T-cell (primary cell): ENCODE measurements around the gene INPP4B. TPM values are rescaled to one million over a fixed set of nuclear protein-coding genes. Genes with fewer than 3 reads are reported as not detected.

Source experiments
- ATAC-seq, 4 experiments: fragments of 200-7000 bp in 3 of 4; fragments of 150-1000 bp in 1 of 4; cut with Tn5 transposase; replicated peaks in 1 of 4; 1 replicate in 3 of 4; 2 replicates in 1 of 4; pipeline ENCODE4 v1.10.0; 2021; ENCODE audit warnings: moderate library complexity in 3 of 4, mild to moderate bottlenecking in 2 of 4, moderate number of reproducible peaks in 1 of 4
- CTCF ChIA-PET, 2 donors: fragments of 300-600 bp; sonication (Branson Sonifier 250); formaldehyde crosslinking; loops; one replicate each; lab custom pipeline; 2022; ENCODE audit warnings: antibody characterized with exemption in 2 of 2; lab: Charles Lee
- POLR2A ChIA-PET, 2 donors: fragments of 300-600 bp; sonication (Branson Sonifier 250); formaldehyde crosslinking; loops; one replicate each; lab custom pipeline; 2022; ENCODE audit warnings: antibody characterized with exemption in 2 of 2; lab: Charles Lee
- DNase-seq, 35 experiments: peaks; one replicate each; pipeline versions ENCODE4 v3.0.0 to v3.0.0-alpha.2; 2013 to 2023
- H3K27ac ChIP-seq: one replicate; pipeline ENCODE4 v1.5.1; 2013; ENCODE audit warnings: low read length
- H3K27me3 ChIP-seq, 2 experiments: replicated peaks in 1 of 2; 1 replicate in 1 of 2; 2 replicates in 1 of 2; pipeline versions ENCODE4 v1.6.1 to v1.7.0; 2013; ENCODE audit warnings: low read length in 1 of 2, mixed read lengths in 1 of 2; ENCODE audit not compliant: control insufficient read depth in 2 of 2, insufficient read depth in 2 of 2; ENCODE audit errors: extremely low read depth in 1 of 2
- H3K36me3 ChIP-seq, 2 donors: 1 replicate in 1 of 2; 2 replicates in 1 of 2; pipeline versions ENCODE4 v1.6.1 to v1.7.0; 2013; ENCODE audit warnings: low read length in 1 of 2; ENCODE audit not compliant: control insufficient read depth in 2 of 2, insufficient read depth in 1 of 2; ENCODE audit errors: extremely low read depth in 1 of 2
- H3K4me1 ChIP-seq, 2 experiments: 1 replicate in 1 of 2; 2 replicates in 1 of 2; pipeline versions ENCODE4 v1.6.1 to v1.7.0; 2013; ENCODE audit warnings: low read length in 2 of 2, mixed read lengths in 1 of 2; ENCODE audit not compliant: insufficient read depth in 2 of 2, control insufficient read depth in 1 of 2; ENCODE audit errors: extremely low read depth in 1 of 2
- H3K4me3 ChIP-seq, 2 donors: 1 replicate in 1 of 2; 2 replicates in 1 of 2; pipeline versions ENCODE4 v1.5.1 to v1.7.0; 2013; ENCODE audit warnings: mild to moderate bottlenecking in 2 of 2, low read length in 1 of 2, moderate library complexity in 1 of 2; ENCODE audit not compliant: control insufficient read depth in 1 of 2; ENCODE audit errors: extremely low read depth in 1 of 2
- H3K9me3 ChIP-seq: 2 replicates; pipeline ENCODE4 v1.7.0; 2013
- H3K27ac Mint-ChIP-seq, 2 donors: one replicate each; pipeline ENCODE4 v1.8.0; 2020 to 2021; ENCODE audit warnings: mild to moderate bottlenecking in 2 of 2, mixed read lengths in 2 of 2
- H3K27me3 Mint-ChIP-seq, 2 donors: one replicate each; pipeline ENCODE4 v1.8.0; 2021 to 2022; ENCODE audit warnings: mixed read lengths in 2 of 2
- H3K36me3 Mint-ChIP-seq: one replicate; pipeline ENCODE4 v1.8.0; 2021; ENCODE audit warnings: mixed read lengths
- H3K4me1 Mint-ChIP-seq, 3 donors: one replicate each; pipeline ENCODE4 v1.8.0; 2020 to 2022; ENCODE audit warnings: mixed read lengths in 3 of 3, mild to moderate bottlenecking in 1 of 3
- H3K4me3 Mint-ChIP-seq, 3 donors: one replicate each; pipeline ENCODE4 v1.8.0; 2020 to 2022; ENCODE audit warnings: mild to moderate bottlenecking in 3 of 3, mixed read lengths in 3 of 3, moderate library complexity in 3 of 3
- H3K9me3 Mint-ChIP-seq, 3 donors: one replicate each; pipeline ENCODE4 v1.8.0; 2020 to 2022; ENCODE audit warnings: mixed read lengths in 3 of 3
- WGBS: methylation state at CpG from one replicate; pipeline ENCODE4 v1.1.5; 2013; ENCODE audit warnings: missing lambda C conversion rate; ENCODE audit not compliant: insufficient coverage; 5-methylcytosine and 5-hydroxymethylcytosine counted together
- total RNA-seq, 35 experiments: library from RNA in 6 of 35; stranded (reverse) in 6 of 35; fragments of 120-200 nt in 1 of 35; gene quantifications; one replicate each; pipeline versions ENCODE4 v1.2.1 to v1.2.4 and lab custom pipeline; 2013 to 2026

The INPP4B gene
- total RNA-seq, 5 donors from 2014 or later (not counting 1 experiment from before 2014, with no cell fraction given): 47.4 to 99.7 (median 71.3) TPM

GRCh38 chr4:142706381-142706780 lies 139.7 kb downstream of the INPP4B start:
- DNase-seq: no peak
- H3K9me3 ChIP-seq: peaks cover 2% of the 10 kb centered on the region
- CTCF ChIA-PET: no interaction called here
- H3K36me3 ChIP-seq: no peaks in the 10 kb centered on the region
- Mint-ChIP-seq H3K36me3 (peaks cover 16% of the 10 kb centered on the region), H3K27me3 (no peaks in the 10 kb centered on the region), H3K27ac (no peak overlapping the region), H3K4me1 (peaks cover 20 to 26% (median 23%) of the 10 kb centered on the region in 3 donors), H3K4me3 (no peak overlapping the region), H3K9me3 (peaks cover 9 to 20% (median 10%) of the 10 kb centered on the region in 3 donors)
- POLR2A ChIA-PET: no interaction called here
- peak overlapping the region; percentile 73 for H3K27ac ChIP-seq
- peaks cover 25 to 41% of the 10 kb centered on the region in 2 experiments for H3K4me1 ChIP-seq
- no CpG with 5 or more reads among the region's 1 CpG for WGBS
- H3K4me3 ChIP-seq: no peak overlapping the region
- no peaks in the 10 kb centered on the region for H3K27me3 ChIP-seq
- no peak for ATAC-seq

DNA sequence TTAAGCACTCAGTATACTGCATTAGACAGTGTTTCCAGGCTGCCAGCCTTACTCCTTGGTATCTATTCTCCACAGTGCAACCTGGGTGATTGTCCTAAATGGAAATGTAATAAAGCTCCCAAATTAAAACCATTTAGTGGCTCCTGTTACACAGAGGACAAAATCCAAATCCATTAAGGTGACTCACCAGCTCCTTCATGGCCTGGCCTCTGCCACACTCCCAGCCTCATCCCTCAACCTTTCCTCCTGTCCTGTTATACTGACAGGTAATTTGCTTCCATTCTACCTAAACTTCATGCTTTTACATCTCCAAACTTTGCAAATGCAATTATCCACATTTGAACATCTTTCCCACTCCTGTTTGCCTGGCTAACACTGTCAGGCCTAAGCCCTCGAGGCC lies 140.3 kb downstream of the INPP4B start:
- H3K4me3 ChIP-seq: no peak overlapping the region
- 100% methylated on average over 1 of the region's 1 CpG for WGBS
- peaks cover 7 to 16% (median 10%) of the 10 kb centered on the region in 3 donors for H3K9me3 Mint-ChIP-seq
- peaks cover 12% of the 10 kb centered on the region for H3K36me3 Mint-ChIP-seq
- ChIA-PET POLR2A (no interaction called here), CTCF (no interaction called here)
- peak overlapping the region; percentile 73 for H3K27ac ChIP-seq
- peaks cover 20 to 27% (median 24%) of the 10 kb centered on the region in 3 donors for H3K4me1 Mint-ChIP-seq
- peaks cover 30 to 47% of the 10 kb centered on the region in 2 experiments for H3K4me1 ChIP-seq
- H3K36me3 ChIP-seq: no peaks in the 10 kb centered on the region
- no peak for DNase-seq
- no peaks in the 10 kb centered on the region for H3K27me3 ChIP-seq
- H3K4me3 Mint-ChIP-seq: no peak overlapping the region
- no peak for ATAC-seq
- peaks cover 2% of the 10 kb centered on the region for H3K9me3 ChIP-seq
- H3K27me3 Mint-ChIP-seq: no peaks in the 10 kb centered on the region
- no peak overlapping the region for H3K27ac Mint-ChIP-seq

- no peaks in the 10 kb centered on the region for H3K27me3 ChIP-seq
- peaks cover 6% of the 10 kb centered on the region for H3K36me3 Mint-ChIP-seq
- WGBS: 0% methylated on average over 2 of the region's 4 CpGs
- H3K4me3 ChIP-seq: no peak overlapping the region
- H3K27me3 Mint-ChIP-seq: no peaks in the 10 kb centered on the region
- peak overlapping the region; percentile 73 for H3K27ac ChIP-seq
- POLR2A ChIA-PET: interaction anchor here (0.5 to 0.8 kb wide), 4 partner anchors 12 to 561 kb away, joined by 3 read pairs; no protein-coding TSS in a partner anchor
- peak in 29 of 35 experiments; percentile 5 to 70 (median 27) for DNase-seq
- H3K9me3 Mint-ChIP-seq: peaks cover 0 to 8% (median 7%) of the 10 kb centered on the region in 3 donors
- H3K36me3 ChIP-seq: no peaks in the 10 kb centered on the region
- H3K4me1 Mint-ChIP-seq: peaks cover 25 to 33% (median 31%) of the 10 kb centered on the region in 3 donors
- H3K4me3 Mint-ChIP-seq: no peak overlapping the region
- CTCF ChIA-PET: interaction anchor here (0.5 to 1.4 kb wide), 5 partner anchors 11 to 421 kb away, joined by 3 to 7 read pairs (median 4); no protein-coding TSS in a partner anchor
- H3K9me3 ChIP-seq: peaks cover 2% of the 10 kb centered on the region
- ATAC-seq: peak; percentile 77 to 89 (median 80)
- H3K27ac Mint-ChIP-seq: no peak overlapping the region
- H3K4me1 ChIP-seq: peaks cover 49 to 54% of the 10 kb centered on the region in 2 experiments
These were observed 142.3 kb downstream of the INPP4B start for GRCh38 chr4:142703694-142704309.

DNA sequence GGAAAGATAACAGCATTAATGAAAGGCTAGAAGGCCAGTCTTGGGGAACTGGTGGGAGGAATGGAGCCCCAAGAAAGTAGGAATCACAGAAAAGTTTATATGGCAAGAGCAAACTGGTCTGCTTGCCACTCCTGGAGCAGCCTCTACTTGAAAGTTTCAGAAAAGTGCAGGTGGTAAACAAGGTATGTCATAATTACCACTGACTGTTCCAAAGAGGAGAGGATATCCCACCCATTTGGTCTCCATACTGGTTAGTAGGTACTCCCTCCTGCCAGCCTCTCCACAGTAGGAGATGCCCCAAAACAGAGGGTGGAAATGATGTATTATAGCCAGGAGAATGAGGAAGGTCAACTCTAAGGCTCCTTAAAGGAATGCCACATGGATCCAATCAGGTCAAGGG lies 145.1 kb downstream of the INPP4B start:
- ChIA-PET POLR2A (no interaction called here), CTCF (no interaction called here)
- Histone ChIP-seq H3K9me3 (no peaks in the 10 kb centered on the region), H3K36me3 (no peaks in the 10 kb centered on the region), H3K4me3 (no peak overlapping the region), H3K27ac (peak overlapping the region; percentile 73), H3K27me3 (no peaks in the 10 kb centered on the region), H3K4me1 (peaks cover 50 to 70% of the 10 kb centered on the region in 2 experiments)
- H3K27ac Mint-ChIP-seq: peak overlapping the region; percentile 98 to 99
- H3K4me3 Mint-ChIP-seq: peak overlapping the region; percentile 34 to 42 (median 35)
- H3K4me1 Mint-ChIP-seq: peaks cover 53 to 60% (median 59%) of the 10 kb centered on the region in 3 donors
- ATAC-seq (peak in 2 of 4 experiments; percentile 10), DNase-seq (peak in 1 of 35 experiments; percentile 8)
- H3K36me3 Mint-ChIP-seq: peaks cover 6% of the 10 kb centered on the region
- H3K27me3 Mint-ChIP-seq: no peaks in the 10 kb centered on the region
- H3K9me3 Mint-ChIP-seq: peaks cover 0 to 8% (median 7%) of the 10 kb centered on the region in 3 donors

GRCh38 chr4:142700531-142700930 lies 145.6 kb downstream of the INPP4B start:
- Histone ChIP-seq H3K27me3 (no peaks in the 10 kb centered on the region), H3K4me3 (no peak overlapping the region), H3K36me3 (no peaks in the 10 kb centered on the region), H3K27ac (peak overlapping the region; percentile 73), H3K9me3 (no peaks in the 10 kb centered on the region), H3K4me1 (peaks cover 52 to 73% of the 10 kb centered on the region in 2 experiments)
- Mint-ChIP-seq H3K27ac (peak overlapping the region; percentile 98 to 99), H3K4me1 (peaks cover 58 to 64% (median 64%) of the 10 kb centered on the region in 3 donors), H3K36me3 (peaks cover 6% of the 10 kb centered on the region), H3K4me3 (peak overlapping the region in 2 of 3 donors; percentile 26 to 35), H3K27me3 (no peaks in the 10 kb centered on the region), H3K9me3 (peaks cover 0 to 8% (median 7%) of the 10 kb centered on the region in 3 donors)
- ATAC-seq: no peak
- ChIA-PET POLR2A (interaction anchor here in 1 of 2 donors (0.6 kb wide), 1 partner anchor 24 kb away, joined by 3 read pairs; no protein-coding TSS in a partner anchor), CTCF (no interaction called here)
- DNase-seq: peak in 1 of 35 experiments; percentile 43

DNA sequence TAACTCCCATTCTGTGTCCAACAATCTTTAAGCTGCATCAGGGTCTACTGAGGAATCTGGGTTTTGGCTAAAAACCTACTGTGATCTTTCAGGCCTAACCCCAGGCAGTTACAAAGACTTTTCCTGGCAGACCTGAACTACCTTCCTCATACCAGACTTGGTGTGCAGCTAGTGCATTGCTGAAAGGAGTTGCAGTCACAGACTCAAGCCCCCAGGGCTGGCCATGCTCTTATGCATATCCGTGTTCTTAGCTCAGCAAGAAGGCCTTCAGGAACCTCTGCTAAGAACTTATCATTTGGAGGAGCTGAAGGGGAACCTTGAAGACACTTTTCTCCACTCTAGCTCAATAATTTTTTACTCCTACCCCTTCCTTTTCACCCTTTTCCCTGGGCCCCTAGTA lies 147.5 kb downstream of the INPP4B start:
- H3K27me3 ChIP-seq: no peaks in the 10 kb centered on the region
- Mint-ChIP-seq H3K9me3 (peaks cover 0 to 8% (median 7%) of the 10 kb centered on the region in 3 donors), H3K27me3 (no peaks in the 10 kb centered on the region), H3K36me3 (peaks cover 6% of the 10 kb centered on the region), H3K27ac (peak overlapping the region; percentile 98 to 99), H3K4me3 (peak overlapping the region in 1 of 3 donors; percentile 35), H3K4me1 (peaks cover 59 to 70% (median 70%) of the 10 kb centered on the region in 3 donors)
- no CpG with 5 or more reads among the region's 1 CpG for WGBS
- CTCF ChIA-PET: no interaction called here
- no peaks in the 10 kb centered on the region for H3K9me3 ChIP-seq
- peaks cover 40 to 60% of the 10 kb centered on the region in 2 experiments for H3K4me1 ChIP-seq
- no peaks in the 10 kb centered on the region for H3K36me3 ChIP-seq
- POLR2A ChIA-PET: interaction anchor here in 1 of 2 donors (0.6 to 1.0 kb wide), 3 partner anchors 58 to 291 kb away, joined by 3 to 4 read pairs (median 3); no protein-coding TSS in a partner anchor
- no peak overlapping the region for H3K4me3 ChIP-seq
- DNase-seq: peak in 1 of 35 experiments; percentile 6
- peak overlapping the region; percentile 71 for H3K27ac ChIP-seq
- no peak for ATAC-seq
